CD4-positive, CD25-positive, alpha-beta regulatory T cell (primary cell): ENCODE data around the gene PPIL1. TPM values are rescaled to one million over a fixed set of nuclear protein-coding genes. Genes with fewer than 3 reads are reported as not detected.

ENCODE experiments used
- ATAC-seq, 2 donors: fragments of 150-1000 bp; cut with Tn5 transposase; one replicate each; pipeline ENCODE4 v1.10.0; 2021; ENCODE audit warnings: low read depth in 2 of 2, moderate number of reproducible peaks in 2 of 2, moderate library complexity in 1 of 2
- DNase-seq, 3 donors: peaks; one replicate each; pipeline versions ENCODE4 v3.0.0 to v3.0.0-alpha.2; 2012 to 2022; ENCODE audit warnings: mixed read lengths in 1 of 3
- H3K27ac ChIP-seq: one replicate; pipeline ENCODE4 v1.7.0; 2013; ENCODE audit warnings: mild to moderate bottlenecking, low read length; ENCODE audit not compliant: insufficient read depth, poor library complexity, severe bottlenecking
- H3K27me3 ChIP-seq: one replicate; pipeline ENCODE4 v1.7.0; 2013; ENCODE audit warnings: low read length; ENCODE audit not compliant: control insufficient read depth, insufficient read depth
- H3K36me3 ChIP-seq: one replicate; pipeline ENCODE4 v1.7.0; 2013; ENCODE audit warnings: mild to moderate bottlenecking, low read length, moderate library complexity; ENCODE audit not compliant: control insufficient read depth, insufficient read depth
- H3K4me1 ChIP-seq: 2 replicates; pipeline ENCODE4 v1.7.0; 2013; ENCODE audit warnings: mild to moderate bottlenecking, low read length; ENCODE audit not compliant: insufficient read depth, control insufficient read depth, poor library complexity, severe bottlenecking
- H3K4me3 ChIP-seq: one replicate; pipeline ENCODE4 v1.7.0; 2013; ENCODE audit warnings: low read depth, mild to moderate bottlenecking, low read length, moderate library complexity
- H3K9me3 ChIP-seq, 2 experiments: 1 replicate in 1 of 2; 2 replicates in 1 of 2; pipeline ENCODE4 v1.7.0; 2013; ENCODE audit warnings: low read length in 2 of 2, mild to moderate bottlenecking in 1 of 2, moderate library complexity in 1 of 2; ENCODE audit not compliant: control insufficient read depth in 2 of 2
- H3K27ac Mint-ChIP-seq, 3 donors: one replicate each; pipeline ENCODE4 v1.8.0; 2020 to 2022; ENCODE audit warnings: mild to moderate bottlenecking in 3 of 3, mixed read lengths in 3 of 3, moderate library complexity in 2 of 3
- H3K27me3 Mint-ChIP-seq: one replicate; pipeline ENCODE4 v1.8.0; 2022; ENCODE audit warnings: mild to moderate bottlenecking, mixed read lengths
- H3K36me3 Mint-ChIP-seq: one replicate; pipeline ENCODE4 v1.8.0; 2020; ENCODE audit warnings: mixed read lengths
- H3K4me1 Mint-ChIP-seq, 4 donors: one replicate each; pipeline ENCODE4 v1.8.0; 2020 to 2022; ENCODE audit warnings: mixed read lengths in 4 of 4, mild to moderate bottlenecking in 1 of 4
- H3K4me3 Mint-ChIP-seq, 4 donors: one replicate each; pipeline ENCODE4 v1.8.0; 2020 to 2022; ENCODE audit warnings: mild to moderate bottlenecking in 4 of 4, mixed read lengths in 4 of 4, moderate library complexity in 3 of 4
- H3K9me3 Mint-ChIP-seq, 7 donors: one replicate each; pipeline ENCODE4 v1.8.0; 2020 to 2022; ENCODE audit warnings: mixed read lengths in 7 of 7, mild to moderate bottlenecking in 3 of 7, moderate library complexity in 2 of 7
- polyA plus RNA-seq, 4 donors: library from polyadenylated mRNA; unstranded; fragments of 300-500 nt; fragmentation: Illumina TruSeq; gene quantifications; one replicate each; pipeline ENCODE4 v1.2.3, GENCODE V29; 2021
- total RNA-seq: library from RNA; stranded (reverse); gene quantifications from one replicate; pipeline ENCODE4 v1.2.3, GENCODE V29; 2022

Gene PPIL1
- total and polyA plus RNA-seq, 5 donors from 2014 or later = 6.1 to 31.0 (median 23.8) TPM

DNA sequence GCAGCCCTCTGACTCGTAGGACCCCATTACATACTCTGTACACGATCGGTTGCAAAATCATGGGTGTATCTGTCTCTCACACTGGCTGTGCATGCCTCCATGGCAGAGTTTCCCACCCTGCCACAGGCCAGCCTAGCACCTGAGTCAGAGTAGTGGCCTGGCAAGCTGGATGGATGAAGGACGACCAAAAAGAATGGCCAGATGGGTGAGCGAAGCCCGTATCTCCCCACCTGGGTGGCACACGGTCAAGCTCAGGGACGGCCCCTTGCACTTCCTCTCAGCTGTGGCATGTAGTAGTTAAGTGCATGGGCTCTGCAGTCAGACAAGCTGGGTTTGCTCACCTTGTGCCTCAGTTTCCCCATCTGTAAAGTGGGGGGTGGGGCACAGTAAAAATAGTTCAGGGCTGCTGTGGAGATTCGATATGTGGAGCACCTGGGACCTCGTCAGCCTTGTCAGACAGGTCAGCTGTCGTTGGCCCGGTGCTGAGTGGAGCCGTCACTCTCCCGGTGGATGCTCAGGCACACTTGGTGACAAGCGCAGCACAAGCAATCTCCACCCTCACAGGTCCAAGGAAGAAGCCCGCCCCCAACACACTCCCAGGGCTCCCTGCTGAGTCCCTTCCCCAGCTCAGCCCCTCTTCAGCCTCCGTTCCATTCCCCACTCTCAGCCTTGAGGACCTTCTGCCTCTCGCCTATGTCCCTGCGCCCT lies 47.9 kb downstream of the PPIL1 start:
- ATAC-seq (no peak), DNase-seq (no peak)
- Histone ChIP-seq H3K4me1 (no peaks in the 10 kb centered on the region), H3K27me3 (no peaks in the 10 kb centered on the region), H3K36me3 (no peaks in the 10 kb centered on the region), H3K27ac (no peak overlapping the region), H3K4me3 (no peak overlapping the region), H3K9me3 (no peaks in the 10 kb centered on the region)
- Mint-ChIP-seq H3K9me3 (no peaks in the 10 kb centered on the region), H3K27me3 (peaks cover 18% of the 10 kb centered on the region), H3K27ac (no peak overlapping the region), H3K36me3 (no peaks in the 10 kb centered on the region), H3K4me3 (no peak overlapping the region), H3K4me1 (peaks cover 0 to 3% (median 0%) of the 10 kb centered on the region in 4 donors)

GRCh38 chr6:36825994-36826393 lies 48.6 kb downstream of the PPIL1 start:
- Histone ChIP-seq H3K27me3 (no peaks in the 10 kb centered on the region), H3K27ac (no peak overlapping the region), H3K4me1 (no peaks in the 10 kb centered on the region), H3K9me3 (no peaks in the 10 kb centered on the region), H3K4me3 (no peak overlapping the region), H3K36me3 (no peaks in the 10 kb centered on the region)
- no peak overlapping the region for H3K4me3 Mint-ChIP-seq
- H3K4me1 Mint-ChIP-seq = peaks cover 0 to 3% (median 0%) of the 10 kb centered on the region in 4 donors
- H3K27ac Mint-ChIP-seq = no peak overlapping the region
- DNase-seq (no peak), ATAC-seq (no peak)
- peaks cover 17% of the 10 kb centered on the region for H3K27me3 Mint-ChIP-seq
- H3K36me3 Mint-ChIP-seq = no peaks in the 10 kb centered on the region
- H3K9me3 Mint-ChIP-seq = no peaks in the 10 kb centered on the region

DNA sequence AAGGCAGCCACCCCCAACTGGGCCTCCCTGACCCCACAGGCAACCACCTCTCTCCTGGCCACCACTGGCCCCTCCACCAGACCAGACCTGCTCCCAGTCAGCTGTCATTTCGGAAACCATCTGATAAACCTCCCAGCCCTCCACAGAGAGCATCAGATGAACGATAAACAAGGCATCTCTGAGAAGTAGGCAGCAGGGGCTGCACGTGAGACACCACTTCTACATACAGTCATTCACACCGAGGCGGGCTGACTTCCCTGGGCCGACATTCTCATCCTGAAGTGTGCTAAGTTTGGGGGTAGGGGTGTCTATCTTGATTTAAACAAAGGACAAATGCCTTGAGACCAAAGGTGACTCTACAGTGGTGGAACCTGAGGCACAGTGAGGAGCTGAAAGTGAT lies 49.2 kb downstream of the PPIL1 start:
- Mint-ChIP-seq H3K4me3 (no peak overlapping the region), H3K27me3 (peaks cover 17% of the 10 kb centered on the region), H3K4me1 (peaks cover 0 to 3% (median 0%) of the 10 kb centered on the region in 4 donors), H3K27ac (no peak overlapping the region), H3K9me3 (no peaks in the 10 kb centered on the region), H3K36me3 (no peaks in the 10 kb centered on the region)
- Histone ChIP-seq H3K9me3 (no peaks in the 10 kb centered on the region), H3K27me3 (no peaks in the 10 kb centered on the region), H3K4me3 (no peak overlapping the region), H3K36me3 (no peaks in the 10 kb centered on the region), H3K27ac (no peak overlapping the region), H3K4me1 (no peaks in the 10 kb centered on the region)
- DNase-seq (no peak), ATAC-seq (no peak)

DNA sequence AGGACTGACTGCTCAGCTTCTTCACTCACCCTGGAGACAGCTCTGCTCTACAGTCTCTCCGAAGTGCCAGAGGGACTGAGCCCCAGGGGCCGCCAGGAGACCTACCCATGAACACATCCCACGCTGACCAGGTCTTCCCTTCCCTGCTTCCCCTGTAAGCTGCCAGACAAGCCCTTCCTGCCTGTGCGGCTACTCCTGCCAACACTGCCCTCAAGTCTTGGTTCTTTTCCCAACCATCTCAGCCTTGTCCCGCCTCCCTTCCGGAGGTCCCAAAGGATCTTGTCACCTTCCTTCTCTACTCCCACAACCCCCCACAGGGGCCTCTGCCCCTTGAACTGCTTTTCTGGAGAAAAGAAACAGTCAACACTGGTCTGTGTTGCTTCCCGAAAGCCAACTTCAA lies 50.4 kb downstream of the PPIL1 start:
- Mint-ChIP-seq H3K9me3 (no peaks in the 10 kb centered on the region), H3K27ac (no peak overlapping the region), H3K27me3 (peaks cover 26% of the 10 kb centered on the region), H3K4me3 (no peak overlapping the region), H3K36me3 (no peaks in the 10 kb centered on the region), H3K4me1 (peaks cover 0 to 3% (median 0%) of the 10 kb centered on the region in 4 donors)
- H3K27ac ChIP-seq = no peak overlapping the region
- ATAC-seq (no peak), DNase-seq (no peak)
- no peak overlapping the region for H3K4me3 ChIP-seq
- H3K36me3 ChIP-seq = no peaks in the 10 kb centered on the region
- H3K27me3 ChIP-seq = no peaks in the 10 kb centered on the region
- H3K4me1 ChIP-seq = no peaks in the 10 kb centered on the region
- no peaks in the 10 kb centered on the region for H3K9me3 ChIP-seq

DNA sequence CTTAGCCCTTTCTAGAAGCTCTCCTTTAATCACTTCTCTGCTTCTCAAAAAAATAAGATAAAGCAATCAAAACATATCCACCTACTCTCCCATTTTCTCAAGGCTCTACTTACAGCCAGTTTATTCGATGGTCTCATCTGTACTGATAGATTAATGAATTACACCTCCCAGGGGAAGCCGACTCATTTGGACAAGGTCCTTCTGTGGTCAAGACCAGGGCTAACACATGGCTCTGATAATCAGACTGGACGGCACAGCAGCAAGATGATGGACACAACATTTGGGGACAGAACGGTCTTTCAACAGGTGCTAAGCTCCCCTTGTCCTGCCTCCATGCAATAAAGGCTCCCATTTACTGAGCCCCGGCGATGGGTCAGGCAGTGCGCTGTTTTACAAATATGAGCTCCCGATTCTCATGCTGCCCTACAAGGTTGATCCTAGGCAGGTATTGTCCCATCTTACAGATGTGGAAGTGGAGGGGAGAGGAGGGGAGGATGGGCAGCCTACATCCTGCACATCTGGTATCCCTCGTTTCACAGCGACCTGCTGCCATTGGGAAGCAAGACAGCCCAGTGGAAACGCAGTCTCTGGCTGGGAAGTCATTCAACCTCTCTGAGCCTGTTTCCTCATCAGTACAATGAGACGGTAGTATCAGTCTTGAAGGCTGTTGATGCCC lies 51.0 kb downstream of the PPIL1 start:
- Mint-ChIP-seq H3K27me3 (peaks cover 26% of the 10 kb centered on the region), H3K27ac (no peak overlapping the region), H3K9me3 (no peaks in the 10 kb centered on the region), H3K4me1 (peaks cover 0 to 3% (median 0%) of the 10 kb centered on the region in 4 donors), H3K4me3 (no peak overlapping the region), H3K36me3 (no peaks in the 10 kb centered on the region)
- DNase-seq (no peak), ATAC-seq (no peak)
- Histone ChIP-seq H3K9me3 (no peaks in the 10 kb centered on the region), H3K27ac (no peak overlapping the region), H3K4me1 (no peaks in the 10 kb centered on the region), H3K4me3 (no peak overlapping the region), H3K27me3 (no peaks in the 10 kb centered on the region), H3K36me3 (no peaks in the 10 kb centered on the region)

- Histone ChIP-seq H3K4me3 (no peak overlapping the region), H3K9me3 (no peaks in the 10 kb centered on the region), H3K27me3 (no peaks in the 10 kb centered on the region), H3K36me3 (no peaks in the 10 kb centered on the region), H3K27ac (no peak overlapping the region), H3K4me1 (no peaks in the 10 kb centered on the region)
- H3K4me1 Mint-ChIP-seq = peaks cover 0 to 3% (median 0%) of the 10 kb centered on the region in 4 donors
- ATAC-seq (no peak), DNase-seq (no peak)
- no peak overlapping the region for H3K4me3 Mint-ChIP-seq
- peaks cover 26% of the 10 kb centered on the region for H3K27me3 Mint-ChIP-seq
- peak overlapping the region in 1 of 3 donors; percentile 71 for H3K27ac Mint-ChIP-seq
- no peaks in the 10 kb centered on the region for H3K9me3 Mint-ChIP-seq
- no peaks in the 10 kb centered on the region for H3K36me3 Mint-ChIP-seq
Measured at GRCh38 chr6:36822506-36823269, 51.9 kb downstream of the PPIL1 start.

DNA sequence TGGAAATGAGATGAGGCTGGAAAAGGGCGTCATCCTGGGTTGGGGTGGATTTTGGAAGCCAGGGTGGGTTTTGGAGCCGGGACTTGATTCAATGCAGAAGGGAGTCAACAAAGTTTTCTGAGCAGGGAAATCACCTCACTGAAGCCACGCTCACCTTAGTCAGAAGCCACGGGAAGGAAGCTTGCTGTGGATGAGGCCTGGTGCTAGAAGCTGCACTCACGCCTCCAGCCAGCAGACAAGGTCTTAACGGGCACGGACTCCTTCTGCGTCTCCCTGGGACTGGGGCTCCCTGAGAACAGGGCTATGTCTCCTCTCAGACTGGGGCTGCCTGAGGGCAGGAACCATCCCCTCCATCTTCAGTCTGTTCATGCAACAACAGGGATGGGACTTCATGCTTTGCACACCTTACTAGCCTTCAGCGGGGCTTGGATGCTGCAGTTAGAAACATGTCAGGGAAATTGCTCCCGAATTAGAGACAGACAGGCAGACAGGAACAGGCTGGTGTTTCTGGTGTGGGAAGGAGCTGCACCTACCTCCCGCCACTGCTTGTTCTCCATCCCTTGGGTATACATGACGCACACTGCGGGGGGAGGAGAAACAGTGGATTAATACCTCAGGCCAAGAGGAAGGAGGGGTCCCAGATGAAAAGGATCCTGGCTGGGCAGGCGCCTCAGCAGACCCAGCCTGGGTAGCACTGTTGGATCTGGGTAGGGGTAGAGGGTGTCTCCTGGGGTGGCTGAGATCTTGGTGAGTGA lies 52.8 kb downstream of the PPIL1 start:
- ATAC-seq (peak in 1 of 2 donors; percentile 25), DNase-seq (peak in 1 of 3 donors; percentile 16)
- Histone ChIP-seq H3K27me3 (no peaks in the 10 kb centered on the region), H3K36me3 (no peaks in the 10 kb centered on the region), H3K4me1 (no peaks in the 10 kb centered on the region), H3K4me3 (no peak overlapping the region), H3K27ac (no peak overlapping the region), H3K9me3 (no peaks in the 10 kb centered on the region)
- H3K27ac Mint-ChIP-seq = peak overlapping the region in 1 of 3 donors; percentile 71
- H3K36me3 Mint-ChIP-seq = no peaks in the 10 kb centered on the region
- H3K27me3 Mint-ChIP-seq = peaks cover 24% of the 10 kb centered on the region
- H3K4me1 Mint-ChIP-seq = no peaks in the 10 kb centered on the region
- no peaks in the 10 kb centered on the region for H3K9me3 Mint-ChIP-seq
- no peak overlapping the region for H3K4me3 Mint-ChIP-seq
